Measurements from ENCODE around the gene NDRG4.
"Not testable (repeated sequence)": the region's sequence is repeated elsewhere in the genome, so short reads cannot be mapped to it uniquely, and the experiment has no call there.

Gene NDRG4

DNA sequence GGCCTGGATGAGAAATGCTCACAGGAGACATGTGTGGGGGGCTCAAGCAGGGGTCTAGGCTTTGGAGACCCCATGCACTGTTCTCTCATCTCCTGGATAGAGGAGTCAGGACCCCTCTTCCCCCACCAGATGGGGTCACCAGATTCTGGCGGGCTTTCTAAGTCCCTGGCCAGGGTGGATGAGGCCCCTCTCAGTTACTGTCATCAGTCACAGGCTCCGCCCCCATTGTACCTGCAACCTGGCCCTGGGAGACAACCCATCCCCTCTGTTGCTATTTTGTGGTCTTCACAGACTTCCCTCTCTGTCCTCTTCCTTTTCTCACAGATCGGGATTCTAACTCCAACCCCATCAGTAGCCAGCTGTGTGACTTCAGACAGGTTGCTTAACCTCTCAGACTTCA lies 33.5 kb upstream of the NDRG4 start:
- DNase-seq, result no peak

DNA sequence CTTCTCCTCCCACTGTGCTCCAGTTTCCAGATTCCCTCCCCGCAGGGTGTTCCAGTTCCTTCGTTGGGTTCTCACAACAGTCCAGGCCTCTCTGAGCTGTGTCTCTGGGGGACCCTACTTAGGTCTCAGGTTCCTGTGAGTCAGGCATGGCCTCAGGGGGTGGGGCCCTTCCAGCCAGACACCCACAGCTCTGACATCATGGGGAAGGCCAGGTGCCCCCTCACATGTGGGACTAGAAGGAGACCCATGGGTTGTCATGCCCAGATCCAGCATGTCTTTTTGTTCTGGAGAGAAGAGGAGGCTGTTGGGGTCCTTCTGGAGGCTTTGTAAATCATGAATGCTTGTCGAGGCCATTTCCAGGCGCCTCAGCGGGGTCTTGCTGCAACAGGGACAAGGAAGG lies 32.0 kb upstream of the NDRG4 start:
- no peak for DNase-seq

DNA sequence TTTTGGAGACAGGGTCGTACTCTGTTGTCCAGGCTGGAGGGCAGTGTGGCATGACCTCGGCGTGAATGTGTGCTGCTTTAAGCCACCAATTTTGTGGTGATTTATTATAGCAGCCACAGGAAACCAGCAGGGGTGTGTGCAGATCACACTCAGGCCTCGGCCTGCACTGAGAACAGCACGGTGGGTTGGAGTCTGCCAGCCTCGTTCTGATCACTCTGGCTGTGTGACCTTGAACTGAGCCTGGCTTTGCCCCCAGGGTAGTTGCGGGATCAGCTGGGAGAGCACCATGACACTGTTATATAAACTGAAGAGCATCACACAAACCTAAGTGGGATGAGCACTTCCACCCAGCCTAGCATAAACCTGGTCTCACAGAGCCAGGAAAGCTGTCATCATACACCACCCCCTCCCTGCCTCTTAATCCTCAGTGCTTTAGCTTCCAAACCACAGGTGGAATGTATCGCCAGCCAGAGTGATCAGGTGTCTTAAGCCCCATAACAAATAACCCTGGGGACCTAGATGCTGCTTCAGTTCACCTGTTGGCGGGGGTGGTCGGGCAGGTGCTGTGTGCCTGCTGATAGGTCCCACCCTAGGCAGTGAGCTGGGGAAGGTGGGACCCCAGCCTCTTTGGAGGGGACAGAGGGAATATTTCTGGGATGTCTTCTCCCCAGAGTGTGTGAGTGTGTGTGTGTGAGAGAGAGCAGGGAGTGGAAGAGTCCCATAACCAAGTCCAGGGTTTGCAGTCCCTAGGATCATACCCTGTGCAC lies 28.6 kb upstream of the NDRG4 start:
- no peak for DNase-seq

DNA sequence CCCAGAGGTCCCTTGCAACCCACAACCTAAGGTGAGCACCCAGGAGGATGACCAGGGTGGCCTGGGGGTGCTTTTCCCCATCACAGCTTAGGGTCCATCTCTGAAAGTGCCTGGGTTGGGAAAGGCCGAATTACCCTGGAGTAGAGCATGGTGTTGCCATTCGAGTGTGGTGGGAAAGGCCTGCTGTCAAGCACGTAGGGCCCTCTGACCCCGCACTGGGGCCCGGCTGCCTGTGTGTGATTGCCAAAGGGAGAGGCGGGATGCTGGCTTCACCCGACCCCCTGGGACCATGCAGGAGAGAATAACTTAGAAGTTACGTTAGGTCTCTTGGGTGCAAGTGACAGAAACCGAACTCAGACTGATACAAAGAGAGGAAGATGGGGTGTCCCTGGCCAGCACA lies 27.7 kb upstream of the NDRG4 start:
- DNase-seq, result no peak

DNA sequence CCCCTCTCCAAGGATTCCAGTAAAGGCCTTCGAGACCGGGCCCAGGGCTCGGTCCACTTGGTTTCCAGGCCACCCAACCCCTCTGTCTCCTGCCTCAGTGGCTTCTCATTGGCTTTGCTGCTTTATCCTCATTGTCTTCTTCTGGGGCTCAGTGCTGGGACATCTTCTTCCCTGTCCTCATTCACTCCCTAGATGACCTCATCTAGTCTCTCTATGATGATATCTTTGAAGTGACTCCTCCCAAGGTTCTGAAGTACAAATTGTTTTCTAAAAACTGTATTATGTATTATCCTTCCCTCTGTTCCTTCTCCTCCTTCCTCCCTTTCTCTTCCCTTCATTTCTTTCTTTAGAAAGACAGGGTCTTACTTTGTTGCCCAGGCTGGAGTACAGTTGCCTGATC lies 27.1 kb upstream of the NDRG4 start:
- DNase-seq, result no peak

DNA sequence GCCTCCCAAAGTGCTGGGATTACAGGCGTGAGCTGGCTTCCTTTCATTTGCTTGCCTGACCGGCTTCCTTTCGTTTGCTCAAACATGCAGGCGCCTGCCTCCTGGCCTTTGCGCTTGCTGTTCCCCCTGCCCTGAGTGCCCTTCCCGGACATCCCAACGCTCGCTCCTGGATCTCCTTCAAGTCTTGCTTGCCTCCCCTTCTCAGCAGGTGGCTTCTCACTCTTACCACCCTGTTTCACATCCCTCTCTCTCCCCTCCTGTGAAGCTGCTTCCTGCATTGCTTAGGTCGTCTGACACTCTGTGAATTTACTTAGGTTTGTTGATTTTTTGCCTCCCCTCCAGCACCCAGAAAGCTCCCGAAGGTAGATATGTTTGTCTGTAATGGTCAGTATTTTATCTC lies 25.6 kb upstream of the NDRG4 start:
- DNase-seq, result no peak

DNA sequence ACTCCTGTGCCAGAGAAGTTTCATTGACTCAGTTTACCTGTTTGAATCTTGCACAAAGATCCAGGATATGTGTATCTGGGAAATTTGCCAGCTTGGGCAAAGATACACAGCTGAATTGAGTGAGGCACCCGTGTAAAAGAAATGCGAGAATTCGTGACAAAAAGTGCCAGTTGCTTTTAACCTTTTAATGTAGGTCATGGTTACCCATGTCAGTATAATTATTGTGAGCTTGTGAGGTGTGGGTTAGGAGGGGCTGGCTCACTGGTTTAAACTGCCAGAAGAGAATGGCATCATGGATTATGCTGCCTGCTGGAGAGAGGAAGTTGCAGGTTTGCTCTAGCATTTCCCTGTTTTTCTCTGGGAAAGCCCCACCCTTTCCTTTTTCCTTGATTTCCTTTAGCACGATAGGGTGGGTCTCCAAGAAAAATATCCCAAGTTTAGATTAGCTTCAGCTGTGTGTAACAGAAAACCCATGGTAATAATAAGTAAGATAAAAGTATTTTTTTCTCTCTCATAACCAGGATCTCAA lies 24.8 kb upstream of the NDRG4 start:
- DNase-seq, result no peak

DNA sequence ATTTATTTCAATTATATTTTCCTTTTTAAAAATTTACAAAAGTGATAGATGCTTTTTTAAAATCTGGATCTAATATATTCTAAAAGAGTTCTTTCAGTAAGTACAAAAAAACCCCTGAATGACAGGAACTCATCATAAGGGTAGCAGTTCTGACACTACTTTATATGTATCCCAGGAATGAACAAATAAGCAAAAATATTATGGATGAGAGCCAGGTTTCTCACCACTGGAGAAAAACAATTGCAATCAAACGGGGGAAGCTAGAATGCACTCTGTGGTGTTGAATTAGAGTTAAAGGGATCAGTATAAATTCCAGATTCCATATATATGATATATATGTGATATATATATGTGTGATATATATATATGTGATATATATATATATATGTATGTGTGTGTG lies 23.2 kb upstream of the NDRG4 start:
- DNase-seq, result no peak

DNA sequence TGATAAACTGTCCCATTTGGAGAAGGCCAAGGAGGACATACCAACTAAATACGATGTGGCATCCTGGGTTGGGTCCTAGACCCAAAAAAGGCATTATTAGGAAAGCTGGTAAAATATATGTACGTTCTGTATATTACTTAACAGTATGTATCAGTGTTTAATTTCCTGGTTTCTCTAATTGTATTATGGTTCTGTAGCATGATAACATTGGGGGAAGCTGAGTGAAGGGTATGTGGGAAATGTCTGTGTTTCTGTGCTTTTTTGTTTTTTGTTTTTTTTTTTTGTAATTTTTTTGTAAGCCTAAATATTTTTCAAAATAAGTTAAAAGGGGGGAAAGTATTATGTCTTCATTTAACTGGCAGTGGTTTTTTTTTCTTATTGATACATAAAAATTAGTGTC lies 21.5 kb upstream of the NDRG4 start:
- DNase-seq, result no peak

DNA sequence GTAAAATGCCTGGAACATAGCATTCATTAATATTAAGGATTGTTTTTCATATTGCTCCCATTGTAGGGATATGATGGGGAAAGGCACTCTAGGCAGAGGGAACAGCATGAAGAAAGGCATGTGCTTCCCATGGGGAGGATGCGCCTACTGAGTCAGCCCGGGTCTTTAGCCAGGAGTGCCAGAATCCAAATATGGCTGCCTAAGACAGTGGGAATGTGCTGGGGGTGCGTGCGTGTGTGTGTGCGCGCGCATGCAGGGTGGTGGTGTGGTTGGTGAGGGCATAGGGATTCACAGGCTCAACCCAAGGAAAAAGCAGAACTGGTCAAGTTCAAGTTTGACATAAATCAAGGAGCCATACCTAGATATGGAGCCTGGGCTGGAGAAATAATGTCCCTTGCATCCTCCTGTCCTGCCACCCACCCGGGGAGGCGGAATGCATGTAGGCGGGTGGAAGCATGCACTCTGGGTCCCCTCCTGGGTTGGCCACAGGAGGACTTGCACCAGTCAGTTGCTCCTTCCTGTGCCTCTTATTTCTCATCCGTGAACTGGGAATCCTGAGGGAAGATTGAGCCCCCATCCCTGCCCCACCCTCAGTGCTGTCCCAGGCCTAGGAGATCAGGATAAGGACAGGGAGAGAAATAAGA lies 18.6 kb upstream of the NDRG4 start:
- DNase-seq, result no peak

DNA sequence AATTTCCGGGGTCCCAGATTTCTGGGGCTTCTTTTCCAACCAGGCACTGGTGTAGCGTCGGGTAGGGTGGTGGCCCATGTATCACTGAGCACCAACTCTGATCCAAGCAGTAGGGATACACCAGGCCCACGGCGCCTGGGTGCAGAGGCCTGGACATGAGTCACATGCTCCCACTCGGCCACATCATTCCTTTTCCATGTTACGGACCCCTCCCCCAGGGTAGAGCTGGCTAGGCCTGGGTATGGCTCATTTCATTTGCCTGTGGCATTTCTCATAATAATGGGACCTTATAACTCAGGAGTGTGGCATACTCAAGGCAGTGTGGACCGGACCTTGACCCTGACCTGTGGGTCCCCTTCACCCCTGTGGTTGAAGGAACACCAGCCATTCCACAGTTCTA lies 18.0 kb upstream of the NDRG4 start:
- DNase-seq, result no peak

DNA sequence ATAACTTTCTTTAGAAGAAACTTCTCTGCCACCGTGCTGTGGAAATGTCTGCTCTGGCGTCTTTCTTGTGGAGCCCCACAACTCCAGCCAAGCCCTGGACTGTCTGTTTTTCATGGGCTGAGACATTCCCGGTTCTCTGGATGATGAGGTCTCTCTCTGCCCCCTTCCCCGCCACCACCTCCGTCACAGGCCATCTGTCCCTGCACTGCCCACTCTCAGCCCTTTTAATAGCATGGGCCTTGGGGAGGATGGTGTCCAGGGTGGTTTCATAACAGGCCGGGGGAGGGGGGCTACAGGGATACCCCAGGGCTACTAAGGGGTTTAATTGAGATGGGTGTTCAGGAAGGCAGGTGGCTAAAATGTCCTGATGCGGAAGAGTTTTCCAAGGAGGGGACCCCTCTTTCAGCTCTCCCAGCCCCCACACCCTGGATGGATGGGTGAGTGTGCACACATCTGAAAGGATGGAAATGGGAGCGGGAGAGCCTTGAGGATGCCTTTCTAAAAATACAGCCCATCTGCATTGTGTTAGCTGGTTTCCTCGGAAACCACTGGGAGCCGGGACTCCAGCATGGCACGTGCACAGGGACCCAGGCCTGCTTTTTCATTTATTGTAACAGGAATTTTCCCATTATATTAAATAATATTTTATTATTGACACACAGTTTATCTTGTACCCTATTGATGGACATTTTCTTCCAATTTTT lies 14.6 kb upstream of the NDRG4 start:
- DNase-seq, result no peak

DNA sequence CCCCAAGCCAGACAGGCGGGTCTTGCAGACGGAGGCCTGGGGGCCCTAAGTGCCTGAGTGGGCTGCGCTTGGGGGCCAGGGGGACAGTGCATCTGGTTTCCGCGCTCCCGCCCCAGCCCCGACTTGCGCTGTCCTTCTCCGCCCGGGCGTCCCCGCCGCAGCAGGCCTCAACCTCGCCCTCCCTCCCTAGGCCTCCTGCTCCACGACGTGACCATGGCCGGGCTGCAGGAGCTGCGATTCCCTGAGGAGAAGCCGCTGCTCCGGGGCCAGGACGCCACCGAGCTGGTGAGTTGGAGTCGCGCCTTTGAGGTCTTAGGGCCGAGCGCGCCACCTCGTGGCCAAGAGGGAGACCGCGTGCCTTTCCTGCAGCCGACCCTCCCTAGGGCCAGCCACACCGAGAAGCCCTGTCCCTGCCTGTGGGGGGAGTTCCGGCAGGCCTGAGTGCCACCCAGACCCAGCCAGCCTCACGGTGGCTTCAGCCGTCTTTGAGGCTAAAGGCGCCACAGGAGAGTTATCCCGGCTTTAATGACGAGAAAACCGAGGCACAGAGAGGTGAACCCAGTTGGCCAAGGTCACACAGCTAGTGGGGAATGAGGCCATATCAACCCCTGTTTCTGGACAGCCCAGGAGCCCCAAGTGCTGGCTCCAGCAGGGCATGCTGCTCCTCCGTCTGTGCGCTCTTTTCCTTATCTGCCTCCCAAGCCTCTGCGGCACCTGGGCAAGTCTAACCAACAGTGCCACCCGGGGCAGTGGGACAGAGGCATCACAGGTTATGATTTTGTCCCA lies 12.2 kb upstream of the NDRG4 start:
- peak; percentile 6 to 65 for DNase-seq

DNA sequence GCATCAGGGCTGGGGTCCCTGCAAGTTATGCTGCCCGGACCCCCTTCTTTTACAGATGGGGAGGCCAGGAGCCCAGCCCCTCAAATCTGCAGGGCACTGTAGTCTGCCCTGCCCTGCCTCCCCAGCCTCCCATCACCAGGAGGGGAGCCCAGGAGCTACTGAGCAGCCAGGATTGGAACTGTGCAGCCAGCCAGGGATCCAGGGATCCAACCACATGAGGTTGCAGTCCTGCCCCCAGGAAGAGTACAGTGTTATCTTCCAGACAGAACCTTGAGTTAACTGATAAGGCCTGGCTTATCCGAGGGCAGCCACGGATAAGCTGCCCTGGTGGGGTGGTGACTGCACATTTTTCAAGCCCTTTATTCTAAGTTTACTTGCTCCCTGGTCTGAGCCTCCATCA lies 11.4 kb upstream of the NDRG4 start:
- no peak for DNase-seq

DNA sequence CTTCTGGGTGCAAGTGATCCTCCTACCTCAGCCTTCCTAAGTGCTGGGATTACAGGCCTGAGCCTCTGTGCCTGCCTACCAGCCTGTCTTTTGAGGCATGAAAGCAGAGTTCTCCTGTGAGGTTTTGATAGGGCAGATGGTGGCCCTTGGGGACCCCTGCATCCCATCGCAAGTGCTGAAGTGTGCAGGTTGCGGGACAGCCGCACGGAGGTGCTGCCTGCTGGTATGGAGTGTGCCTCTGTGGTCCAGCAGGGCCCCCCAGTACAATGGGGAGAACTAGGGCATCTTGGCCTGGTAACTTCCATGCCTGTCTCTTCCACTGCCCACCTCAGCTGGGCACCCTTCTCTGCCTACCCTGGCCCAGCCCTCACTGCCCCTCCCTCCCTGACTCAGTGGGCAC lies 9.9 kb upstream of the NDRG4 start:
- no peak for DNase-seq

DNA sequence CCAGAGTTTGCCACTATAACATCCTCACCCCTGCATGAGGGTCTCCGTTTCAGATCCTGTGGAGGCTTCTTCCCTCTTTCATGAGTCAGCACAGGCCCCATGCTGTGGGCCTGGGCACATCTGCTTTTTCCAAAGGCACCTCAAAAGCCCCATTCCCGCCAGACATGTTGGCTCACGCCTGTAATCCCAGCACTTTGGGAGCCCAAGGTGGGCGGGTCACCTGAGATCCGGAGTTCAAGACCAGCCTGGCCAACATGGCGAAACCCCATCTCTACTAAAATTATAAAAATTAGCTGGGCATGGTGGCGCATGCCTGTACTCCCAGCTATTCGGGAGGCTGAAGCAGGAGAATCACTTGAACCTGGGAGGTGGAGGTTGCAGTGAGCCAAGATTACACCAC lies 9.4 kb upstream of the NDRG4 start:
- DNase-seq, result not testable (repeated sequence)

DNA sequence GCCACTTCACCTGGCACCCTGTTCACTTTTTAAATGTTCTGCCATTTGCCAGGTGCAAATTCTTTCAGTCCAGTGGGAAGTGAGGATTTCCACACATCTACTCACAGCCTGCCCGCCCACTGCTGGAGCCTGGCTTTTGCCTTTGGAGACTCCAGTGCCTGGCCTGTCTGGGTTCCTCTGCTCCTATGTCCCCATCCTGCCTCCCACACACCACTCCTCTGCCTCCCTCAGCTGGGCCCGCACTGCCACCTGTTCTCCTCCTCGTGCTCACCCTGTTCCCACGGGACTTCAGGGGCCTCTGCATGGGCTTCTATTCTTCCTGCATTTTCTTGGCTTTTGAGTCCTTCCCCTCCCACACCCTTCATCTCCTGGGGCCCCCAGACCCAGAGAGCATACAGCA lies 7.9 kb upstream of the NDRG4 start:
- no peak for DNase-seq

DNA sequence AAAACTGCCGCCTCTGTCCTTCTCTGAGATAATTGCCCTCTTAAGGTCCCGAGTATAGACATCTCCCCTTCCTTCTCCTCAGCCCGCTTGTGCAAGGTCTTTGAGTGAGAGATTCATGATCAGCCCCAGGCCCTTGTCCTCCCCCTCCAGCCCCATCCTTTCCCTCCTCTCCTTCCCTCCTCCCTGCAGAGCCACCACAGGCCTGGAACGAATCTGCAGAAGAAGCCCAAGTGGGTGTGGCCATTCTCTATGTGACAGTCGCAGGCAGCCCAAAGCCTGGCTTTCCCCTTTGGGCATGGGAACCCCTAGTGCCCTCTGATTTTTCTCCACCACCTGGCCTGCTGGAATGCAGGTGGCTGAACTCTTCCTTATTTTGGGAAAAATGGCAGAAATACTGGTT lies 7.2 kb upstream of the NDRG4 start:
- no peak for DNase-seq

DNA sequence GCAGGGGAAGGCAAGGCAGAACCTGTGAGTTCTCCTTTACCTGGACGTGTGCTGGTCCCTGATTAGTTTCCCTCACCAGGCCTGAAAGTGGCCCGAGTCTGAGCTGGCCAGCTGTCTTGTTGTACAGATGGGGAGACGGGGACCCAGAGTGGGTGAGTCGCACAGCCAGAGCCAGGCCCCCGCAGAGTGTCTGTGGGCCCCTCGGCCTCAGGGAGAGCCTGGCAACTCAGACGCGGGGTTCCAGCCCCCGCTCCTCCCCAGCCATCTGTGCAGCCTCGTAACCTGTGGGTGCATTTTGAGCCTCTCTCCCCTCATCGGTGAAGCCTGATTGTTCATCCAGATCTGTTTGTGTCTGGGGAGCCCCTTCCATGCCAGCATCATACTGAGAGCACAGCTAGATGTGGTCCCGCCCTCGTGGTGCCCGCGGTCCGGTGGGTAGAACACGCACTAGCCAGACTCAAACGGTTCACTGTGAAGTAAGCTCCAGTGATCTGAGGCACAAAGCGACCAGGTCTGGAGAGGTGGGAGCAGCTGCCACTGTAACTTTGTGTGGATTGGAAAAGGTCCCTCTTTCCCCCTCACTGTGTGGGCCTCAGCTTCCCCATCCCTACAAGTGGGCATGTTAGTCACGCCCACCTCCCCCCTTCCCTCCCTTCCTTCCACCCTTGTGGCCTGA lies 6.0 kb upstream of the NDRG4 start:
- no peak for DNase-seq

DNA sequence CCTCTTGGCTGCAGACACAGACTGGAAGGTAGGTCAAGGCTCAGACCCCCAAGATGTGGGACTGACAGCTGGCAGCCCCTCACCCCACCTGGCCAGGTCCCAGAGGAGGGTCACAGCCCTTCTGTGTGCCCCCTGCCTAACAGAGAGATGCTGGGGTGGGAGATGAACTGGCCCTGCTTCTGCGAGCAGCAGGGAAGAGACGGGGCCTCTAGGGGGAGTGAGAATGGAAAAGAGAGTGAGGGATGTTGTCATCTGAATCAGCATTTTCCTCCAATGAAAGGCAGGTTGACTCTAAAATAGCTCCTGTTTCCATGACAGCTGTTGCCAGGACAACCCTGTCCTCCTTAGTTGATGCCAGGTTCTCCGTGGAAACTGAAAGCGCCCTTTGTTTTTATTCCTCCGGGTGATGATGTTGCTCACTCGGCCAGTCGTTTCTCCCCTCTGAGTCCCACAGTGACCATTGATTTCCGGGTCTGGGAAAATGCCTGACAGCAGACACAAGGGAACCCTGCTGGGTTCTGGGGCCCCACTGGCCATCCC lies 4.9 kb upstream of the NDRG4 start:
- DNase-seq, result peak; percentile 53 to 72

DNA sequence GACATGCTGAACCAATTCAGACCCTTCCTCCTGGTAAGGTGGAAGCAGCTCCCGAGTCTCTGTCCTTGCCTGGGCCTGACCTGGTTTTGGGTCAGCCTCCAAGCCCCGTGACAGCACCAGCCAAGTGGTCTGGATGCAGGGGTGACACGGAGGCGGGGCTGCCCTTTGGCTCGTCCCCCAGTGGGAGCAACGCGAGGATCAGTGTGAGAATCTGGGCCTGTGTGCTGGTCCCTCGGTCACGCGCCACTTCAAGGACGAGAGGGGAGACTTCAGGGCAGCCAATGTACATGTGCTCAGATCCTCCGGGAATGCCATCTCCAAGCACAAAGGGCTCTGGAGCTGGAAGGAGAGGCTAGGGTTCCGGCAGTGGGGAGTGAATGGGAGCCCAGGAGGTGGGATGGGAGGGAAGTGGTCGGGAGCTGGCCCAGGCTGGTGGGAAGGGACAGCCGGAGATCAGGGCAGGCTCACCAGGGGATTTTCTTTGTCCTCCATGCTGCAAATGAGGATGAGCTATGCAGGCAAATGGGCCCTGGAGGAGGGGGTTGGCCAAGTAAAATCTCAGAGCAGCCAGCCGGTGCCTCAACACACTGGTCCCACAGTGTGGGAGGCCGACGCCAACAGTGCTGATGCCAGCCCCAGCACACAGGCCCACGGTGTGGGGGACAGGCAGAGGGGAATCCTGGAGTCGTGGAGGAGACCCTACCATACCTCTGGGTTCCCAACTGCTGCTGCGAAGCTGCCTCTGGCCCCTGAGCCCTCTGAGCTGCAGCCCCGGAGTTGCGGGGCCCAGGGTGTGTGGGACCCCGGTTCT lies 4.2 kb upstream of the NDRG4 start:
- no peak for DNase-seq

Data from NCI-H446 (cell line).